Sigmoid colon (tissue), 7 donors: ENCODE data around the gene TEKT5. TPM values are rescaled to one million over a fixed set of nuclear protein-coding genes. Genes with fewer than 3 reads are reported as not detected.

Experiments
- DNase-seq: peaks from one replicate; pipeline ENCODE4 v3.0.0-alpha.2; 2019
- H3K27ac ChIP-seq, 4 donors: fragments of 200-600 bp; sonication (generic); one replicate each; pipeline ENCODE4 v1.5.1; 2016 to 2019; ENCODE audit warnings: mild to moderate bottlenecking in 1 of 4
- H3K27me3 ChIP-seq, 3 donors: fragments of 200-600 bp; sonication (generic); one replicate each; pipeline ENCODE4 v1.5.1; 2019; ENCODE audit warnings: mild to moderate bottlenecking in 1 of 3
- H3K36me3 ChIP-seq, 4 donors: fragments of 200-600 bp; sonication (generic); one replicate each; pipeline ENCODE4 v1.5.1; 2016 to 2019
- H3K4me1 ChIP-seq, 4 donors: fragments of 200-600 bp; sonication (generic); one replicate each; pipeline ENCODE4 v1.5.1; 2017 to 2019
- H3K4me3 ChIP-seq, 4 donors: fragments of 200-600 bp; sonication (generic); one replicate each; pipeline ENCODE4 v1.5.1; 2017 to 2019; ENCODE audit warnings: mild to moderate bottlenecking in 2 of 4, moderate library complexity in 1 of 4
- H3K9me3 ChIP-seq, 4 donors: fragments of 200-600 bp in 3 of 4; sonication (generic) in 3 of 4; one replicate each; pipeline versions ENCODE4 v1.5.1 to v1.6.1; 2013 to 2019
- CTCF ChIP-seq, 4 experiments: fragments of 450-650 bp in 3 of 4; fragments of 200-600 bp in 1 of 4; IDR thresholded peaks; one replicate each; pipeline ENCODE4 v1.5.1; 2016 to 2019; ENCODE audit warnings: antibody characterized with exemption in 4 of 4, mild to moderate bottlenecking in 3 of 4, moderate library complexity in 2 of 4
- EP300 ChIP-seq, 4 donors: sonication (generic); formaldehyde crosslinking; IDR thresholded peaks; one replicate each; pipeline ENCODE4 v1.6.1; 2017; ENCODE audit warnings: antibody characterized with exemption in 4 of 4
- POLR2A ChIP-seq, 2 donors: fragments of 450-650 bp; IDR thresholded peaks; one replicate each; pipeline ENCODE4 v1.6.1; 2016; ENCODE audit warnings: antibody characterized with exemption in 2 of 2, mild to moderate bottlenecking in 2 of 2, moderate library complexity in 2 of 2
- POLR2AphosphoS5 ChIP-seq, 4 donors: sonication (generic); formaldehyde crosslinking; IDR thresholded peaks; one replicate each; pipeline ENCODE4 v1.6.1; 2017; ENCODE audit warnings: antibody characterized with exemption in 4 of 4
- WGBS, 2 donors: extraction: QIAGEN DNeasy Blood & Tissue Kit; methylation state at CpG; one replicate each; pipeline ENCODE4 v1.1.7; 2013; 5-methylcytosine and 5-hydroxymethylcytosine counted together
- intact Hi-C: fragments of 100-400 bp; cut with DNase I; formaldehyde crosslinking; loops from one replicate; pipeline ENCODE4 v1.15.1; 2023
- polyA plus RNA-seq, 3 donors: library from polyadenylated mRNA; stranded (reverse); fragments of 200-250 nt; gene quantifications; one replicate each; pipeline ENCODE4 v1.2.3, GENCODE V29; 2013
- total RNA-seq, 4 donors: library from RNA; depleted of rRNA; stranded (reverse); fragments of >200 nt; gene quantifications; one replicate each; pipeline ENCODE4 v1.1.0, GENCODE V29; 2016
- donor health status: healthy with polysubstance abuse.
- donor health status: Bipolar disorder and iron deficiency.
- donor health status: healthy.

The TEKT5 gene
- total and polyA plus RNA-seq, 7 donors: 0.09 to 2.1 (median 0.83) TPM; not detected in 4

GRCh38 chr16:10668322-10669045 is 26.2 kb downstream of the TEKT5 start:
- Histone ChIP-seq H3K4me1 (no peaks in the 10 kb centered on the region), H3K4me3 (no peak overlapping the region), H3K27ac (no peak overlapping the region), H3K27me3 (no peaks in the 10 kb centered on the region), H3K9me3 (no peaks in the 10 kb centered on the region), H3K36me3 (no peaks in the 10 kb centered on the region)
- intact Hi-C loops: no loop called here
- WGBS, 2 donors: 72 to 75% methylated on average over 8 of the region's 8 CpGs
- TF ChIP-seq CTCF (IDR thresholded peaks at IDR 0.05): peak in 1 of 4 experiments; percentile 25
- no peak for TF ChIP-seq EP300 (IDR thresholded peaks at IDR 0.05)
- DNase-seq: no peak

- no peak for DNase-seq
- TF ChIP-seq POLR2AphosphoS5 (IDR thresholded peaks at IDR 0.05): no peak
- TF ChIP-seq EP300 (IDR thresholded peaks at IDR 0.05): no peak
- TF ChIP-seq CTCF (IDR thresholded peaks at IDR 0.05): no peak
- TF ChIP-seq POLR2A (IDR thresholded peaks at IDR 0.05): no peak
- no peak overlapping the region for H3K4me3 ChIP-seq
- no peak overlapping the region for H3K27ac ChIP-seq
- 78 to 85% methylated on average over 8 of the region's 8 CpGs for WGBS, 2 donors
- intact Hi-C loops: no loop called here
- peaks cover 0 to 3% (median 0%) of the 10 kb centered on the region in 4 donors for H3K4me1 ChIP-seq
- no peaks in the 10 kb centered on the region for H3K27me3 ChIP-seq
- no peaks in the 10 kb centered on the region for H3K9me3 ChIP-seq
- H3K36me3 ChIP-seq: no peaks in the 10 kb centered on the region
Observed at GRCh38 chr16:10667239-10667638, 27.5 kb downstream of the TEKT5 start.

GRCh38 chr16:10666291-10666690 is 28.4 kb downstream of the TEKT5 start:
- Histone ChIP-seq H3K36me3 (no peaks in the 10 kb centered on the region), H3K9me3 (no peaks in the 10 kb centered on the region), H3K27me3 (no peaks in the 10 kb centered on the region), H3K4me1 (peaks cover 0 to 3% (median 0%) of the 10 kb centered on the region in 4 donors), H3K4me3 (no peak overlapping the region), H3K27ac (no peak overlapping the region)
- no peak for DNase-seq
- TF ChIP-seq EP300 (IDR thresholded peaks at IDR 0.05): no peak
- no peak for TF ChIP-seq POLR2AphosphoS5 (IDR thresholded peaks at IDR 0.05)
- TF ChIP-seq POLR2A (IDR thresholded peaks at IDR 0.05): no peak
- TF ChIP-seq CTCF (IDR thresholded peaks at IDR 0.05): no peak
- intact Hi-C loops: no loop called here
- 93 to 94% methylated on average over 4 of the region's 4 CpGs for WGBS, 2 donors

- Histone ChIP-seq H3K4me3 (no peak overlapping the region), H3K4me1 (peaks cover 0 to 3% (median 0%) of the 10 kb centered on the region in 4 donors), H3K27me3 (no peaks in the 10 kb centered on the region), H3K27ac (no peak overlapping the region), H3K9me3 (no peaks in the 10 kb centered on the region), H3K36me3 (no peaks in the 10 kb centered on the region)
- intact Hi-C loops: no loop called here
- no peak for TF ChIP-seq EP300 (IDR thresholded peaks at IDR 0.05)
- no peak for TF ChIP-seq POLR2A (IDR thresholded peaks at IDR 0.05)
- no peak for TF ChIP-seq CTCF (IDR thresholded peaks at IDR 0.05)
- TF ChIP-seq POLR2AphosphoS5 (IDR thresholded peaks at IDR 0.05): no peak
- DNase-seq: no peak
- WGBS, 2 donors: 88 to 89% methylated on average over 7 of the region's 7 CpGs
Observed at GRCh38 chr16:10665166-10665565, 29.6 kb downstream of the TEKT5 start.

GRCh38 chr16:10664720-10665126 is 30.0 kb downstream of the TEKT5 start:
- no peaks in the 10 kb centered on the region for H3K27me3 ChIP-seq
- peaks cover 0 to 3% (median 0%) of the 10 kb centered on the region in 4 donors for H3K4me1 ChIP-seq
- no peak overlapping the region for H3K27ac ChIP-seq
- intact Hi-C loops: no loop called here
- DNase-seq: no peak
- no peak overlapping the region for H3K4me3 ChIP-seq
- H3K36me3 ChIP-seq: no peaks in the 10 kb centered on the region
- TF ChIP-seq EP300 (IDR thresholded peaks at IDR 0.05): no peak
- TF ChIP-seq POLR2A (IDR thresholded peaks at IDR 0.05): no peak
- TF ChIP-seq CTCF (IDR thresholded peaks at IDR 0.05): no peak
- no peak for TF ChIP-seq POLR2AphosphoS5 (IDR thresholded peaks at IDR 0.05)
- H3K9me3 ChIP-seq: no peaks in the 10 kb centered on the region
- 89% methylated on average over 2 of the region's 2 CpGs for WGBS, 2 donors
